ENCODE measurements around the gene CDCA5.
A peak's percentile ranks its signal among the peaks of the same experiment; 100 is the strongest.

CDCA5 gene

GRCh38 chr11:65078786-65079342, 5.0 kb downstream of the CDCA5 start:
- H3K36me3 Mint-ChIP-seq (ENCODE audit: low read depth), result peaks cover 83% of the 10 kb centered on the region
- H3K27ac Mint-ChIP-seq, result peak overlapping the region; percentile 12
- H3K4me1 Mint-ChIP-seq (ENCODE audit: low read depth), result peaks cover 43% of the 10 kb centered on the region
- no peaks in the 10 kb centered on the region for H3K9me3 Mint-ChIP-seq
- H3K27me3 Mint-ChIP-seq, result no peaks in the 10 kb centered on the region
- DNase-seq, result no peak
- H3K4me3 Mint-ChIP-seq, result peak overlapping the region; percentile 9

- H3K9me3 Mint-ChIP-seq, result no peaks in the 10 kb centered on the region
- H3K4me1 Mint-ChIP-seq (ENCODE audit: low read depth), result peaks cover 43% of the 10 kb centered on the region
- no peak overlapping the region for H3K27ac Mint-ChIP-seq
- peak overlapping the region; percentile 6 for H3K4me3 Mint-ChIP-seq
- H3K27me3 Mint-ChIP-seq, result no peaks in the 10 kb centered on the region
- peak; percentile 77 for DNase-seq
- peaks cover 76% of the 10 kb centered on the region for H3K36me3 Mint-ChIP-seq (ENCODE audit: low read depth)
Observed at GRCh38 chr11:65078151-65078550, 5.7 kb downstream of the CDCA5 start.

- H3K36me3 Mint-ChIP-seq (ENCODE audit: low read depth), result peaks cover 69% of the 10 kb centered on the region
- peaks cover 37% of the 10 kb centered on the region for H3K4me1 Mint-ChIP-seq (ENCODE audit: low read depth)
- no peak overlapping the region for H3K4me3 Mint-ChIP-seq
- no peak overlapping the region for H3K27ac Mint-ChIP-seq
- no peaks in the 10 kb centered on the region for H3K27me3 Mint-ChIP-seq
- no peak for DNase-seq
- no peaks in the 10 kb centered on the region for H3K9me3 Mint-ChIP-seq
Observed at GRCh38 chr11:65077451-65077850, 6.4 kb downstream of the CDCA5 start.

GRCh38 chr11:65072631-65072966, 11.2 kb downstream of the CDCA5 start:
- no peak overlapping the region for H3K4me3 Mint-ChIP-seq
- DNase-seq, result no peak
- H3K27ac Mint-ChIP-seq, result no peak overlapping the region
- H3K27me3 Mint-ChIP-seq, result no peaks in the 10 kb centered on the region
- H3K4me1 Mint-ChIP-seq (ENCODE audit: low read depth), result peaks cover 2% of the 10 kb centered on the region
- no peaks in the 10 kb centered on the region for H3K9me3 Mint-ChIP-seq
- H3K36me3 Mint-ChIP-seq (ENCODE audit: low read depth), result peaks cover 22% of the 10 kb centered on the region

- no peaks in the 10 kb centered on the region for H3K27me3 Mint-ChIP-seq
- no peak overlapping the region for H3K4me3 Mint-ChIP-seq
- peaks cover 16% of the 10 kb centered on the region for H3K36me3 Mint-ChIP-seq (ENCODE audit: low read depth)
- no peak overlapping the region for H3K27ac Mint-ChIP-seq
- H3K4me1 Mint-ChIP-seq (ENCODE audit: low read depth), result no peaks in the 10 kb centered on the region
- H3K9me3 Mint-ChIP-seq, result no peaks in the 10 kb centered on the region
- no peak for DNase-seq
Observed at GRCh38 chr11:65071907-65072630, 11.8 kb downstream of the CDCA5 start.

- Mint-ChIP-seq H3K9me3 (no peaks in the 10 kb centered on the region), H3K4me3 (no peak overlapping the region), H3K27me3 (no peaks in the 10 kb centered on the region), H3K4me1 (ENCODE audit: low read depth) (no peaks in the 10 kb centered on the region), H3K27ac (no peak overlapping the region), H3K36me3 (ENCODE audit: low read depth) (no peaks in the 10 kb centered on the region)
- DNase-seq, result no peak
Observed at GRCh38 chr11:65069217-65069616, 14.6 kb downstream of the CDCA5 start.

GRCh38 chr11:65067446-65067845, 16.4 kb downstream of the CDCA5 start:
- DNase-seq, result no peak
- H3K4me1 Mint-ChIP-seq (ENCODE audit: low read depth), result no peaks in the 10 kb centered on the region
- H3K27me3 Mint-ChIP-seq, result no peaks in the 10 kb centered on the region
- no peaks in the 10 kb centered on the region for H3K9me3 Mint-ChIP-seq
- H3K36me3 Mint-ChIP-seq (ENCODE audit: low read depth), result no peaks in the 10 kb centered on the region
- H3K27ac Mint-ChIP-seq, result no peak overlapping the region
- H3K4me3 Mint-ChIP-seq, result no peak overlapping the region

- Mint-ChIP-seq H3K36me3 (ENCODE audit: low read depth) (no peaks in the 10 kb centered on the region), H3K4me3 (no peak overlapping the region), H3K27ac (no peak overlapping the region), H3K4me1 (ENCODE audit: low read depth) (no peaks in the 10 kb centered on the region), H3K9me3 (no peaks in the 10 kb centered on the region), H3K27me3 (no peaks in the 10 kb centered on the region)
- no peak for DNase-seq
Observed at GRCh38 chr11:65066805-65067291, 17.0 kb downstream of the CDCA5 start.

- Mint-ChIP-seq H3K27ac (no peak overlapping the region), H3K4me1 (ENCODE audit: low read depth) (no peaks in the 10 kb centered on the region), H3K27me3 (no peaks in the 10 kb centered on the region), H3K36me3 (ENCODE audit: low read depth) (no peaks in the 10 kb centered on the region), H3K4me3 (no peak overlapping the region), H3K9me3 (no peaks in the 10 kb centered on the region)
- no peak for DNase-seq
Observed at GRCh38 chr11:65066315-65066714, 17.5 kb downstream of the CDCA5 start.

GRCh38 chr11:65065851-65066250, 18.0 kb downstream of the CDCA5 start:
- Mint-ChIP-seq H3K9me3 (no peaks in the 10 kb centered on the region), H3K4me1 (ENCODE audit: low read depth) (no peaks in the 10 kb centered on the region), H3K36me3 (ENCODE audit: low read depth) (no peaks in the 10 kb centered on the region), H3K4me3 (no peak overlapping the region), H3K27ac (no peak overlapping the region), H3K27me3 (no peaks in the 10 kb centered on the region)
- DNase-seq, result no peak

- H3K27me3 Mint-ChIP-seq, result no peaks in the 10 kb centered on the region
- no peak overlapping the region for H3K4me3 Mint-ChIP-seq
- H3K36me3 Mint-ChIP-seq (ENCODE audit: low read depth), result no peaks in the 10 kb centered on the region
- H3K27ac Mint-ChIP-seq, result no peak overlapping the region
- no peaks in the 10 kb centered on the region for H3K4me1 Mint-ChIP-seq (ENCODE audit: low read depth)
- DNase-seq, result no peak
- no peaks in the 10 kb centered on the region for H3K9me3 Mint-ChIP-seq
Observed at GRCh38 chr11:65064847-65065240, 19.0 kb downstream of the CDCA5 start.

- H3K9me3 Mint-ChIP-seq, result no peaks in the 10 kb centered on the region
- H3K4me3 Mint-ChIP-seq, result no peak overlapping the region
- DNase-seq, result no peak
- no peaks in the 10 kb centered on the region for H3K4me1 Mint-ChIP-seq (ENCODE audit: low read depth)
- H3K27ac Mint-ChIP-seq, result no peak overlapping the region
- H3K27me3 Mint-ChIP-seq, result no peaks in the 10 kb centered on the region
- H3K36me3 Mint-ChIP-seq (ENCODE audit: low read depth), result no peaks in the 10 kb centered on the region
Observed at GRCh38 chr11:65063532-65063931, 20.3 kb downstream of the CDCA5 start.

GRCh38 chr11:65060913-65061408, 22.9 kb downstream of the CDCA5 start:
- H3K27me3 Mint-ChIP-seq, result no peaks in the 10 kb centered on the region
- H3K4me1 Mint-ChIP-seq (ENCODE audit: low read depth), result no peaks in the 10 kb centered on the region
- H3K36me3 Mint-ChIP-seq (ENCODE audit: low read depth), result no peaks in the 10 kb centered on the region
- no peak overlapping the region for H3K27ac Mint-ChIP-seq
- no peaks in the 10 kb centered on the region for H3K9me3 Mint-ChIP-seq
- H3K4me3 Mint-ChIP-seq, result no peak overlapping the region
- no peak for DNase-seq

- no peak overlapping the region for H3K4me3 Mint-ChIP-seq
- H3K27ac Mint-ChIP-seq, result no peak overlapping the region
- H3K36me3 Mint-ChIP-seq (ENCODE audit: low read depth), result no peaks in the 10 kb centered on the region
- H3K4me1 Mint-ChIP-seq (ENCODE audit: low read depth), result no peaks in the 10 kb centered on the region
- H3K9me3 Mint-ChIP-seq, result no peaks in the 10 kb centered on the region
- DNase-seq, result no peak
- no peaks in the 10 kb centered on the region for H3K27me3 Mint-ChIP-seq
Observed at GRCh38 chr11:65059959-65060824, 23.6 kb downstream of the CDCA5 start.

GRCh38 chr11:65059523-65059922, 24.3 kb downstream of the CDCA5 start:
- no peak overlapping the region for H3K4me3 Mint-ChIP-seq
- H3K4me1 Mint-ChIP-seq (ENCODE audit: low read depth), result peaks cover 3% of the 10 kb centered on the region
- no peak for DNase-seq
- H3K9me3 Mint-ChIP-seq, result no peaks in the 10 kb centered on the region
- H3K27ac Mint-ChIP-seq, result no peak overlapping the region
- no peaks in the 10 kb centered on the region for H3K27me3 Mint-ChIP-seq
- H3K36me3 Mint-ChIP-seq (ENCODE audit: low read depth), result no peaks in the 10 kb centered on the region
